Thyroid gland (tissue), 4 donors: ENCODE measurements around the gene CD82. TPM values are rescaled to one million over a fixed set of nuclear protein-coding genes. Genes with fewer than 3 reads are reported as not detected.

Experiments
- DNase-seq, 2 donors: peaks; one replicate each; pipeline ENCODE4 v3.0.0-alpha.2; 2019
- H3K27ac ChIP-seq, 3 donors: fragments of 200-600 bp; sonication (generic); 1 replicate in 2 of 3; 2 replicates in 1 of 3; pipeline ENCODE4 v1.5.1; 2016 to 2019; ENCODE audit warnings: mild to moderate bottlenecking in 1 of 3, moderate library complexity in 1 of 3
- H3K27me3 ChIP-seq: fragments of 200-600 bp; sonication (generic); one replicate; pipeline ENCODE4 v1.5.1; 2019
- H3K36me3 ChIP-seq, 2 donors: fragments of 200-600 bp; sonication (generic); one replicate each; pipeline ENCODE4 v1.5.1; 2016 to 2019
- H3K4me1 ChIP-seq, 2 donors: fragments of 200-600 bp; sonication (generic); one replicate each; pipeline ENCODE4 v1.5.1; 2017 to 2019
- H3K4me3 ChIP-seq, 3 donors: fragments of 200-600 bp; sonication (generic); replicated peaks in 1 of 3; 1 replicate in 2 of 3; 2 replicates in 1 of 3; pipeline ENCODE4 v1.5.1; 2016; ENCODE audit warnings: mild to moderate bottlenecking in 1 of 3
- H3K9me3 ChIP-seq: fragments of 200-600 bp; sonication (generic); one replicate; pipeline ENCODE4 v1.5.1; 2017
- POLR2A ChIP-seq, 2 donors: fragments of 450-650 bp; IDR thresholded peaks; one replicate each; pipeline ENCODE4 v1.6.1; 2017; ENCODE audit warnings: antibody characterized with exemption in 2 of 2, mild to moderate bottlenecking in 2 of 2, moderate library complexity in 1 of 2
- WGBS, 2 donors: methylation state at CpG; one replicate each; pipeline ENCODE4 v1.1.5; 2017; 5-methylcytosine and 5-hydroxymethylcytosine counted together
- intact Hi-C: fragments of 100-400 bp; cut with DNase I; formaldehyde crosslinking; loops from one replicate; pipeline ENCODE4 v1.15.1; 2023
- total RNA-seq, 4 donors: library from RNA; depleted of rRNA; stranded (reverse); fragments of >200 nt; gene quantifications; one replicate each; pipeline ENCODE4 v1.2.3, GENCODE V29; 2016
- TF ChIP-seq, protein P1 (sequence below), 6 experiments: fragments of 200-600 bp in 3 of 6; fragments of 450-650 bp in 3 of 6; sonication (generic) in 3 of 6; IDR thresholded peaks; one replicate each; pipeline ENCODE4 v1.5.1; 2016 to 2019; ENCODE audit warnings: antibody characterized with exemption in 6 of 6, mild to moderate bottlenecking in 2 of 6, inconsistent platforms in 1 of 6, moderate library complexity in 1 of 6

Gene CD82
- total RNA-seq, 4 donors from 2014 or later: 11.8 to 24.0 (median 18.7) TPM

DNA sequence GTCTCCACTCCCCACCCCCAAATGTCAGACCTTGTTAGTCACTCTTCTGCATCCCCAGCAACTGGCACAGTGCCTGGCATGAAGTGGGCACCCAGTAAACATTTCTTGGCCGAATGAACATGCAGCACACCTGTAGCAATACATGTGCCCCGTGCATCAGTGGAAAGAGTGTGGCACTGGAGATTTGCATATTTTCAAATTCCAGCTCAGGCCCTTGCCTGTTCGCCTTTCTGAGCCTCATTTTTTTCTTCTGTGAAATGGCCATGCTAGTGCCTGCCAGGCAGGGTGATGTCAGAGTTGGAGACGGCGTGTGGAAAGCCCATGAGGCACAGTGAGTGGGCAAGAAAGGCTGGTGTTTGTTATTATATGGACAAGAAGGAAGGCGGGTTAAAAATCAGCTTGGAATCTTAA, 38.7 kb downstream of the CD82 start:
- WGBS, 2 donors: 30 to 39% methylated on average over 6 of the region's 6 CpGs
- no peaks in the 10 kb centered on the region for H3K9me3 ChIP-seq
- no peaks in the 10 kb centered on the region for H3K36me3 ChIP-seq
- TF ChIP-seq, protein P1, sequence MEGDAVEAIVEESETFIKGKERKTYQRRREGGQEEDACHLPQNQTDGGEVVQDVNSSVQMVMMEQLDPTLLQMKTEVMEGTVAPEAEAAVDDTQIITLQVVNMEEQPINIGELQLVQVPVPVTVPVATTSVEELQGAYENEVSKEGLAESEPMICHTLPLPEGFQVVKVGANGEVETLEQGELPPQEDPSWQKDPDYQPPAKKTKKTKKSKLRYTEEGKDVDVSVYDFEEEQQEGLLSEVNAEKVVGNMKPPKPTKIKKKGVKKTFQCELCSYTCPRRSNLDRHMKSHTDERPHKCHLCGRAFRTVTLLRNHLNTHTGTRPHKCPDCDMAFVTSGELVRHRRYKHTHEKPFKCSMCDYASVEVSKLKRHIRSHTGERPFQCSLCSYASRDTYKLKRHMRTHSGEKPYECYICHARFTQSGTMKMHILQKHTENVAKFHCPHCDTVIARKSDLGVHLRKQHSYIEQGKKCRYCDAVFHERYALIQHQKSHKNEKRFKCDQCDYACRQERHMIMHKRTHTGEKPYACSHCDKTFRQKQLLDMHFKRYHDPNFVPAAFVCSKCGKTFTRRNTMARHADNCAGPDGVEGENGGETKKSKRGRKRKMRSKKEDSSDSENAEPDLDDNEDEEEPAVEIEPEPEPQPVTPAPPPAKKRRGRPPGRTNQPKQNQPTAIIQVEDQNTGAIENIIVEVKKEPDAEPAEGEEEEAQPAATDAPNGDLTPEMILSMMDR (IDR thresholded peaks at IDR 0.05): no peak
- no peak for TF ChIP-seq POLR2A (IDR thresholded peaks at IDR 0.05)
- H3K4me3 ChIP-seq: no peak overlapping the region
- intact Hi-C loops: no loop called here
- peaks cover 22 to 28% of the 10 kb centered on the region in 2 donors for H3K4me1 ChIP-seq
- H3K27ac ChIP-seq: peak overlapping the region; percentile 34 to 67 (median 51)
- DNase-seq: peak; percentile 97
- no peaks in the 10 kb centered on the region for H3K27me3 ChIP-seq

DNA sequence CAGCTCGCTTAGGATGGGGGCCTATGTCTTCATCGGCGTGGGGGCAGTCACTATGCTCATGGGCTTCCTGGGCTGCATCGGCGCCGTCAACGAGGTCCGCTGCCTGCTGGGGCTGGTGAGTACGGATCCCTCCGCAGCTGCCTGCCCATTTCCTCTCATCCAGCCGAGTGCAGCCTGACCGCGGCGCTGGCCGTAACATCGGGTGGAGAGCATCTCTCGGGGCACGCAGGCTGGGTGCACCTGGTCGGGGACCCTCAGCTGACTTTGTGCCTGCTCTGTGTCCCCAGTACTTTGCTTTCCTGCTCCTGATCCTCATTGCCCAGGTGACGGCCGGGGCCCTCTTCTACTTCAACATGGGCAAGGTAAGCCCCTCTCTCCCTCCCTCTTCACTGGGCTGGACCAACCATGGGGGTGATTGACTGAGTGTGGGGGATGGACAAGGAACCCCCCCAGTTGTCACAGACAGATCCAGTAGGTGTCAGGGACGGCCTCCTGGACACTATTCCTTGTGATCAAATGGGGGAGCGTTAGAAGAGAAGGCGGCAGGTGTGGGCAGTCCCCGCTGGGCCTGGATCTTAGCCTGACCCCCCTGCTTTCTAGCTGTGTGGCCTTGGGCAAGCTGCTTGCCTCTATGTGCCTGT, 39.7 kb downstream of the CD82 start:
- TF ChIP-seq POLR2A (IDR thresholded peaks at IDR 0.05): no peak
- TF ChIP-seq, protein P1 (IDR thresholded peaks at IDR 0.05): no peak
- Histone ChIP-seq H3K4me1 (peaks cover 22 to 28% of the 10 kb centered on the region in 2 donors), H3K36me3 (no peaks in the 10 kb centered on the region), H3K27ac (peak overlapping the region; percentile 34 to 67 (median 51)), H3K27me3 (no peaks in the 10 kb centered on the region), H3K4me3 (no peak overlapping the region), H3K9me3 (no peaks in the 10 kb centered on the region)
- no peak for DNase-seq
- intact Hi-C loops: no loop called here
- 78 to 87% methylated on average over 24 to 25 of the region's 25 CpGs for WGBS, 2 donors

DNA sequence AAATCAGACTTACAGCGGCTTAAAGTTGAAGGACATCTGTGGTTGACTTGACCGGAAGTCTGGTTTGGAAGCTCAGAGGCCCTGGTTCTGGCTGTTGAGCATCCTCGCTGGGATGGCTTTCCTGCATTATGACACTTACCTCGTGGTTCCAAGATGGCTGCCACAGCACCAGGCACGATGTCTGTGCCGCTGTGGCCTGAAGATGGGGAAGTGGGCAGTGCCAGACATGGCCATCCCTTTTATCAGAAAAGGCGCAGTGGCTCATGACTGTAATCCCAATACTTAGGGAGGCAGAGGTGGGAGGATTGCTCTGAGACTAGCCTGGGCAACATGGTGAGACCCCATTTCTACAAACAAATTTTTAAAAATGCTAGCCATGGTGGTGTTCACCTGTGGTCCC, 40.5 kb downstream of the CD82 start:
- H3K4me3 ChIP-seq: no peak overlapping the region
- intact Hi-C loops: no loop called here
- peaks cover 22 to 28% of the 10 kb centered on the region in 2 donors for H3K4me1 ChIP-seq
- no peak for TF ChIP-seq POLR2A (IDR thresholded peaks at IDR 0.05)
- TF ChIP-seq, protein P1 (IDR thresholded peaks at IDR 0.05): no peak
- 92 to 96% methylated on average over 7 of the region's 7 CpGs for WGBS, 2 donors
- no peaks in the 10 kb centered on the region for H3K27me3 ChIP-seq
- H3K9me3 ChIP-seq: no peaks in the 10 kb centered on the region
- DNase-seq: no peak
- no peak overlapping the region for H3K27ac ChIP-seq
- H3K36me3 ChIP-seq: no peaks in the 10 kb centered on the region

DNA sequence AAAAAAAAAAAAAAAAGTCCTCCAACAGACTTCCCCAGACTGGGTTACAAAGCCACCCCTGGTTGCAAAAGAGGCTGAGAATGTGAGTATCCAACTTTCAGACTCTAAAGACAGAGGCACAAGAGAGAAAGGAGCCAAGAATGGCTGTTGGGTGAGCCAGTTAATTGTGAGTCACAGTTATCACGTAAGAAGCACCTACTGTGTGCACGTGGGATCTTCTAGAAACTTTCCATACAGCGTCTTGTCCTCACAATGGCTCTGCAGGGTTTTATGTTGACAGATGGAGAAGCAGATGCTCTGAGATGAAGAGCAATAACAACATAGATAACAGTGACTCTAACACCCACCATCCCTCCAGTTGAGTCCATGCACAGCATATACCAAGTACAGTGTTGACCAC, 41.0 kb downstream of the CD82 start:
- H3K4me3 ChIP-seq: no peak overlapping the region
- no peak overlapping the region for H3K27ac ChIP-seq
- TF ChIP-seq, protein P1 (IDR thresholded peaks at IDR 0.05): no peak
- no peak for TF ChIP-seq POLR2A (IDR thresholded peaks at IDR 0.05)
- intact Hi-C loops: no loop called here
- no peaks in the 10 kb centered on the region for H3K9me3 ChIP-seq
- 90 to 95% methylated on average over 3 of the region's 3 CpGs for WGBS, 2 donors
- no peaks in the 10 kb centered on the region for H3K27me3 ChIP-seq
- H3K36me3 ChIP-seq: no peaks in the 10 kb centered on the region
- no peak for DNase-seq
- H3K4me1 ChIP-seq: peaks cover 22 to 28% of the 10 kb centered on the region in 2 donors

DNA sequence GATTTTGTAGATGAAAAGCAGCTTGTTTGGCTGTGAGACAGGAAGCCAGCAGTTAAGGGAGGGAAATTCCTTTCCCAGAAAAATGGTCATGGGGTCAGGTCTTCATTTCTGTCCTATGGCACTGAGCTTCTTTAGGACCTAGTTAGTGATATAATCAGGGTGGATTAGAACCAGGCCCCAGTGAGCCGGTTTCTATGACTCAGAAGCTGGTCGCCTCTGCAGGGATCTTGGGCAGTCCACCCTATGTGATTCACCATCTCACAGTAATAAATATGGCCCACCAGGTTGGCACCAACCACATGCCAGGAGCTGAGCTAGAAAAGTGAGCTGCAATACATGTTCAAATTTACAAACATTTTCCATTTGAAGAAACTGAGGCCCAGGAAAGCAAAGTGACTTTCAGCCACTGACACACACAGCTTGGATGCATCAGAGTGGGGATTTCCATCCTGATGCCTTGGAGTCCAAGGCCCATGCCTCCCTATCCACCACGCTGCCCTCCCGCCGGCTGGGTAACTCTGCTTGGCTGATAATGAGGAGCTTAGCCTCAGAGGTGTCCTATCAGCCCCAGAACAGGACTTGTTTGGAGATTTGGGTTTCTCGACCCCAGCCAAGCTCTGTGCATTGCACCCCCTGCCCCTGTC, 42.0 kb downstream of the CD82 start:
- WGBS, 2 donors: 82 to 91% methylated on average over 6 of the region's 6 CpGs
- DNase-seq: no peak
- no peaks in the 10 kb centered on the region for H3K36me3 ChIP-seq
- intact Hi-C loops: no loop called here
- H3K27ac ChIP-seq: no peak overlapping the region
- TF ChIP-seq, protein P1 (IDR thresholded peaks at IDR 0.05): no peak
- no peak for TF ChIP-seq POLR2A (IDR thresholded peaks at IDR 0.05)
- no peaks in the 10 kb centered on the region for H3K9me3 ChIP-seq
- H3K4me1 ChIP-seq: peaks cover 22 to 28% of the 10 kb centered on the region in 2 donors
- H3K27me3 ChIP-seq: no peaks in the 10 kb centered on the region
- H3K4me3 ChIP-seq: no peak overlapping the region
